H9 (cell line): ENCODE measurements around the gene CHST8. TPM values are rescaled to one million over a fixed set of nuclear protein-coding genes. Genes with fewer than 3 reads are reported as not detected.

Experiments
- DNase-seq: peaks from one replicate; pipeline ENCODE4 v3.0.0-alpha.2; 2017
- H2AFZ ChIP-seq: one replicate; pipeline ENCODE4 v1.6.1; 2013; ENCODE audit warnings: mild to moderate bottlenecking, low read length, control low read depth, moderate library complexity
- H2AK5ac ChIP-seq: 2 replicates; pipeline ENCODE4 v1.6.1; 2013; ENCODE audit warnings: low read length, control low read depth, mixed read lengths; ENCODE audit not compliant: insufficient read length
- H2BK120ac ChIP-seq: one replicate; pipeline ENCODE4 v1.6.1; 2013; ENCODE audit warnings: low read depth, mild to moderate bottlenecking, low read length, control low read depth, inconsistent platforms; ENCODE audit not compliant: poor library complexity, severe bottlenecking
- H2BK12ac ChIP-seq: 2 replicates; pipeline ENCODE4 v1.6.1; 2013; ENCODE audit warnings: low read length, control low read depth, mixed read lengths, low read depth; ENCODE audit not compliant: insufficient read length
- H2BK15ac ChIP-seq: 2 replicates; pipeline ENCODE4 v1.6.1; 2013; ENCODE audit warnings: low read depth, low read length, control low read depth
- H2BK20ac ChIP-seq: one replicate; pipeline ENCODE4 v1.6.1; 2013; ENCODE audit warnings: low read depth, mild to moderate bottlenecking, low read length, control low read depth, inconsistent platforms; ENCODE audit not compliant: poor library complexity, severe bottlenecking
- H2BK5ac ChIP-seq: 2 replicates; pipeline ENCODE4 v1.6.1; 2013; ENCODE audit warnings: low read length, control low read depth, mixed read lengths; ENCODE audit not compliant: insufficient read length
- H3K14ac ChIP-seq: 2 replicates; pipeline ENCODE4 v1.6.1; 2013; ENCODE audit warnings: low read length, control low read depth; ENCODE audit not compliant: insufficient read depth
- H3K18ac ChIP-seq: 2 replicates; pipeline ENCODE4 v1.6.1; 2013; ENCODE audit warnings: low read depth, mild to moderate bottlenecking, mixed read lengths, low read length, control low read depth; ENCODE audit not compliant: insufficient read length
- H3K23ac ChIP-seq: 2 replicates; pipeline ENCODE4 v1.6.1; 2013; ENCODE audit warnings: low read length, control low read depth, mixed read lengths, low read depth; ENCODE audit not compliant: insufficient read length
- H3K23me2 ChIP-seq: 2 replicates; pipeline ENCODE4 v1.6.1; 2013; ENCODE audit warnings: low read depth, mild to moderate bottlenecking, mixed read lengths, low read length, control low read depth; ENCODE audit not compliant: insufficient read length, poor library complexity, severe bottlenecking
- H3K27ac ChIP-seq: 2 replicates; pipeline ENCODE4 v1.5.1; 2013; ENCODE audit warnings: low read length, control low read depth, mixed read lengths, low read depth; ENCODE audit not compliant: insufficient read length
- H3K27me3 ChIP-seq: 2 replicates; pipeline ENCODE4 v1.6.1; 2013; ENCODE audit warnings: low read length, control low read depth, inconsistent platforms; ENCODE audit not compliant: insufficient read depth
- H3K4ac ChIP-seq: 2 replicates; pipeline ENCODE4 v1.6.1; 2013; ENCODE audit warnings: low read depth, mild to moderate bottlenecking, control low read depth, inconsistent platforms, low read length, moderate library complexity
- H3K4me1 ChIP-seq: 2 replicates; pipeline ENCODE4 v1.6.1; 2013; ENCODE audit warnings: low read length, control low read depth, inconsistent platforms; ENCODE audit not compliant: insufficient read depth
- H3K4me2 ChIP-seq: 2 replicates; pipeline ENCODE4 v1.6.1; 2013; ENCODE audit warnings: low read length, control low read depth, mixed read lengths; ENCODE audit not compliant: insufficient read length, insufficient read depth
- H3K56ac ChIP-seq: 2 replicates; pipeline ENCODE4 v1.6.1; 2013; ENCODE audit warnings: low read depth, mild to moderate bottlenecking, mixed read lengths, low read length, control low read depth; ENCODE audit not compliant: insufficient read length
- H3K79me1 ChIP-seq: 2 replicates; pipeline ENCODE4 v1.6.1; 2013; ENCODE audit warnings: low read depth, mild to moderate bottlenecking, moderate library complexity, low read length, control low read depth, inconsistent platforms; ENCODE audit not compliant: insufficient read depth, poor library complexity, severe bottlenecking
- H3K79me2 ChIP-seq: 2 replicates; pipeline ENCODE4 v1.6.1; 2013; ENCODE audit warnings: low read length, control low read depth, inconsistent platforms; ENCODE audit not compliant: insufficient read depth
- H3K9ac ChIP-seq: 2 replicates; pipeline ENCODE4 v1.6.1; 2013; ENCODE audit warnings: low read length, control low read depth, mixed read lengths; ENCODE audit not compliant: insufficient read length; ENCODE audit errors: extremely low read depth
- H3K9me3 ChIP-seq: one replicate; pipeline ENCODE4 v1.6.1; 2013; ENCODE audit warnings: low read depth, low read length, inconsistent platforms; ENCODE audit not compliant: control insufficient read depth
- H3T11ph ChIP-seq: one replicate; pipeline ENCODE4 v1.6.1; 2013; ENCODE audit warnings: mild to moderate bottlenecking, low read length, control low read depth, inconsistent platforms
- H4K20me1 ChIP-seq: one replicate; pipeline ENCODE4 v1.6.1; 2013; ENCODE audit not compliant: control insufficient read depth, insufficient read length, insufficient read depth
- H4K5ac ChIP-seq: 2 replicates; pipeline ENCODE4 v1.6.1; 2013; ENCODE audit warnings: low read depth, mild to moderate bottlenecking, mixed read lengths, low read length, control low read depth; ENCODE audit not compliant: insufficient read length
- H4K8ac ChIP-seq: replicated peaks from 2 replicates; pipeline ENCODE4 v1.6.1; 2013; ENCODE audit warnings: low read length, control low read depth, mixed read lengths, low read depth; ENCODE audit not compliant: insufficient read length
- H4K91ac ChIP-seq: 2 replicates; pipeline ENCODE4 v1.6.1; 2013; ENCODE audit warnings: low read depth, mild to moderate bottlenecking, moderate library complexity, mixed read lengths, low read length, control low read depth; ENCODE audit not compliant: insufficient read length
- H3K27ac Mint-ChIP-seq, 3 experiments: 2 replicates in 2 of 3; 3 replicates in 1 of 3; pipeline ENCODE4 v1.8.0; 2020 to 2021; ENCODE audit warnings: mixed read lengths in 3 of 3, mild to moderate bottlenecking in 1 of 3, moderate library complexity in 1 of 3
- H3K27me3 Mint-ChIP-seq: 2 replicates; pipeline ENCODE4 v1.8.0; 2021; ENCODE audit warnings: low read depth, mild to moderate bottlenecking, moderate library complexity, mixed read lengths
- H3K36me3 Mint-ChIP-seq, 3 experiments: 2 replicates in 2 of 3; 3 replicates in 1 of 3; pipeline ENCODE4 v1.8.0; 2020 to 2021; ENCODE audit warnings: low read depth in 3 of 3, mixed read lengths in 3 of 3; ENCODE audit not compliant: insufficient read depth in 1 of 3
- H3K4me1 Mint-ChIP-seq, 2 experiments: 2 replicates each; pipeline ENCODE4 v1.8.0; 2020; ENCODE audit warnings: mixed read lengths in 2 of 2
- H3K4me3 Mint-ChIP-seq, 2 experiments: 2 replicates in 1 of 2; 3 replicates in 1 of 2; pipeline ENCODE4 v1.8.0; 2020 to 2021; ENCODE audit warnings: mild to moderate bottlenecking in 2 of 2, mixed read lengths in 2 of 2, moderate library complexity in 1 of 2
- H3K9me3 Mint-ChIP-seq, 2 experiments: 2 replicates in 1 of 2; 3 replicates in 1 of 2; pipeline ENCODE4 v1.8.0; 2020; ENCODE audit warnings: mild to moderate bottlenecking in 2 of 2, mixed read lengths in 2 of 2, moderate library complexity in 1 of 2
- WGBS: extraction: QIAGEN DNeasy Blood & Tissue Kit; methylation state at CpG from one replicate; pipeline ENCODE4 v1.1.7; 2013; ENCODE audit warnings: missing lambda C conversion rate, low lambda C conversion rate, mixed read lengths; ENCODE audit not compliant: insufficient read length; ENCODE audit errors: extremely low coverage; 5-methylcytosine and 5-hydroxymethylcytosine counted together
- total RNA-seq: library from RNA; stranded (reverse); gene quantifications from 2 replicates; pipeline ENCODE4 v1.2.1, GENCODE V29; 2021
- TF ChIP-seq, protein P1 (sequence below): fragments of 200-600 bp; sonication (generic); conservative IDR thresholded peaks from 3 replicates; pipeline ENCODE4 v1.8.0; 2021; ENCODE audit warnings: antibody characterized with exemption, mild to moderate bottlenecking

CHST8 gene
- total RNA-seq, 1 experiment from 2014 or later = 5.1 TPM

GRCh38 chr19:33734913-33735312, 113.2 kb downstream of the CHST8 start:
- no peak overlapping the region for H2AK5ac ChIP-seq
- H2BK12ac ChIP-seq = no peak overlapping the region
- H4K8ac ChIP-seq = no peak overlapping the region
- H2BK5ac ChIP-seq = no peak overlapping the region
- H3K36me3 Mint-ChIP-seq = peaks cover 0 to 19% (median 0%) of the 10 kb centered on the region in 3 experiments; a peak in 3 of 7 replicates
- H3K9ac ChIP-seq = no peak overlapping the region
- H4K91ac ChIP-seq = no peak overlapping the region
- no peak overlapping the region for H3K4me2 ChIP-seq
- H4K20me1 ChIP-seq = no peaks in the 10 kb centered on the region
- H3K4me1 Mint-ChIP-seq = peaks cover 10 to 11% of the 10 kb centered on the region in 2 experiments
- no peak overlapping the region for H4K5ac ChIP-seq
- no peak overlapping the region for H3K23ac ChIP-seq
- H3K56ac ChIP-seq = no peak overlapping the region
- no peak overlapping the region for H3T11ph ChIP-seq
- H2AFZ ChIP-seq = no peak overlapping the region
- WGBS = no CpG with 5 or more reads among the region's 3 CpGs
- H3K27me3 ChIP-seq = no peaks in the 10 kb centered on the region
- H2BK15ac ChIP-seq = no peak overlapping the region
- no peak overlapping the region for H2BK20ac ChIP-seq
- H3K4ac ChIP-seq = no peak overlapping the region
- no peak for DNase-seq
- TF ChIP-seq, protein P1, sequence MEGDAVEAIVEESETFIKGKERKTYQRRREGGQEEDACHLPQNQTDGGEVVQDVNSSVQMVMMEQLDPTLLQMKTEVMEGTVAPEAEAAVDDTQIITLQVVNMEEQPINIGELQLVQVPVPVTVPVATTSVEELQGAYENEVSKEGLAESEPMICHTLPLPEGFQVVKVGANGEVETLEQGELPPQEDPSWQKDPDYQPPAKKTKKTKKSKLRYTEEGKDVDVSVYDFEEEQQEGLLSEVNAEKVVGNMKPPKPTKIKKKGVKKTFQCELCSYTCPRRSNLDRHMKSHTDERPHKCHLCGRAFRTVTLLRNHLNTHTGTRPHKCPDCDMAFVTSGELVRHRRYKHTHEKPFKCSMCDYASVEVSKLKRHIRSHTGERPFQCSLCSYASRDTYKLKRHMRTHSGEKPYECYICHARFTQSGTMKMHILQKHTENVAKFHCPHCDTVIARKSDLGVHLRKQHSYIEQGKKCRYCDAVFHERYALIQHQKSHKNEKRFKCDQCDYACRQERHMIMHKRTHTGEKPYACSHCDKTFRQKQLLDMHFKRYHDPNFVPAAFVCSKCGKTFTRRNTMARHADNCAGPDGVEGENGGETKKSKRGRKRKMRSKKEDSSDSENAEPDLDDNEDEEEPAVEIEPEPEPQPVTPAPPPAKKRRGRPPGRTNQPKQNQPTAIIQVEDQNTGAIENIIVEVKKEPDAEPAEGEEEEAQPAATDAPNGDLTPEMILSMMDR = no peak
- H2BK120ac ChIP-seq = no peak overlapping the region
- no peaks in the 10 kb centered on the region for H3K79me1 ChIP-seq
- no peak overlapping the region for H3K18ac ChIP-seq
- no peaks in the 10 kb centered on the region for H3K23me2 ChIP-seq
- H3K27me3 Mint-ChIP-seq = peaks cover 14% of the 10 kb centered on the region; the same call in 1 of the 2 replicates
- no peak overlapping the region for H3K14ac ChIP-seq
- no peaks in the 10 kb centered on the region for H3K9me3 ChIP-seq
- 0 out of 2 replicates have a peak, but pooled peaks cover 2% of the 10 kb centered on the region for H3K4me1 ChIP-seq
- no peaks in the 10 kb centered on the region for H3K79me2 ChIP-seq
- H3K27ac ChIP-seq = no peak overlapping the region
- H3K27ac Mint-ChIP-seq = no peak overlapping the region
- H3K9me3 Mint-ChIP-seq = peaks cover 10 to 13% of the 10 kb centered on the region in 2 experiments; a peak in 4 of 5 replicates
- no peak overlapping the region for H3K4me3 Mint-ChIP-seq
